AG09319 (cell line): Measurements from ENCODE around the gene TADA2B.
A peak's percentile ranks its signal among the peaks of the same experiment; 100 is the strongest.

Experiments used
- DNase-seq: peaks from one replicate; pipeline ENCODE4 v3.0.0-alpha.2; 2010; ENCODE audit warnings: low read depth; ENCODE audit errors: extremely low read depth
- CTCF ChIP-seq: IDR thresholded peaks from 2 replicates; pipeline ENCODE4 v1.5.1; 2011; ENCODE audit warnings: low read depth, mild to moderate bottlenecking, inconsistent platforms, low read length, moderate library complexity

The TADA2B gene

GRCh38 chr4:7018281-7018680 is 24.9 kb upstream of the TADA2B start:
- no peak for TF ChIP-seq CTCF
- DNase-seq = no peak

- DNase-seq = no peak
- no peak for TF ChIP-seq CTCF
These were observed 23.8 kb upstream of the TADA2B start for GRCh38 chr4:7019367-7019766.

GRCh38 chr4:7020290-7020689 is 22.9 kb upstream of the TADA2B start:
- TF ChIP-seq CTCF = no peak
- DNase-seq = no peak

GRCh38 chr4:7020856-7021255 is 22.3 kb upstream of the TADA2B start:
- TF ChIP-seq CTCF = no peak
- no peak for DNase-seq

- TF ChIP-seq CTCF = no peak
- no peak for DNase-seq
These were observed 21.8 kb upstream of the TADA2B start for GRCh38 chr4:7021355-7021754.

GRCh38 chr4:7021930-7022664 is 21.1 kb upstream of the TADA2B start:
- peak; percentile 34 for DNase-seq
- TF ChIP-seq CTCF = no peak

- DNase-seq = no peak
- no peak for TF ChIP-seq CTCF
These were observed 19.7 kb upstream of the TADA2B start for GRCh38 chr4:7023486-7023885.
